ENCODE data around the gene SMARCA4.

The SMARCA4 gene

GRCh38 chr19:11106477-11106876 lies 145.6 kb downstream of the SMARCA4 start:
- DNase-seq, result no peak

GRCh38 chr19:11108746-11109145 lies 147.9 kb downstream of the SMARCA4 start:
- DNase-seq, result no peak

GRCh38 chr19:11111117-11111770 lies 150.4 kb downstream of the SMARCA4 start:
- DNase-seq, result no peak

GRCh38 chr19:11111771-11112144 lies 150.9 kb downstream of the SMARCA4 start:
- DNase-seq, result no peak
